ENCODE measurements around the gene COQ8B. TPM values are rescaled to one million over a fixed set of nuclear protein-coding genes. Genes with fewer than 3 reads are reported as not detected.

COQ8B gene
- total RNA-seq, 2 experiments from 2014 or later: 23.2 to 24.0 TPM

- no peaks in the 10 kb centered on the region for H3K27me3 Mint-ChIP-seq
- CTCF ChIA-PET: interaction anchor here (1.3 to 1.7 kb wide), 3 partner anchors 9 to 65 kb away, joined by 3 to 7 read pairs (median 5); no protein-coding TSS in a partner anchor
Measured at GRCh38 chr19:40742886-40743285, 26.2 kb upstream of the COQ8B start.

GRCh38 chr19:40742477-40742876 lies 25.8 kb upstream of the COQ8B start:
- CTCF ChIA-PET: interaction anchor here (1.7 kb wide), 1 partner anchor 9 kb away, joined by 7 read pairs; no protein-coding TSS in a partner anchor
- TF ChIP-seq CTCF (IDR thresholded peaks at IDR 0.05): no peak
- Mint-ChIP-seq H3K9me3 (no peaks in the 10 kb centered on the region), H3K4me1 (ENCODE audit: low read depth) (no peaks in the 10 kb centered on the region), H3K4me3 (no peak overlapping the region), H3K36me3 (ENCODE audit: low read depth) (peaks cover 2% of the 10 kb centered on the region), H3K27ac (no peak overlapping the region), H3K27me3 (no peaks in the 10 kb centered on the region)
- POLR2A ChIA-PET: no interaction called here
- no peak for ATAC-seq
- intact Hi-C loops (cut with micrococcal nuclease): no loop called here
- DNase-seq: no peak

More at GRCh38 chr19:40742886-40743285, 26.2 kb upstream of the COQ8B start:
- Mint-ChIP-seq H3K27ac (no peak overlapping the region), H3K36me3 (ENCODE audit: low read depth) (no peaks in the 10 kb centered on the region), H3K4me3 (no peak overlapping the region), H3K4me1 (ENCODE audit: low read depth) (no peaks in the 10 kb centered on the region), H3K9me3 (no peaks in the 10 kb centered on the region)
- DNase-seq (no peak), ATAC-seq (no peak)
- TF ChIP-seq CTCF (IDR thresholded peaks at IDR 0.05): no peak
- POLR2A ChIA-PET: interaction anchor here (0.6 kb wide), 1 partner anchor 1164 kb away, joined by 3 read pairs; no protein-coding TSS in a partner anchor
- intact Hi-C loops (cut with micrococcal nuclease): no loop called here

GRCh38 chr19:40741527-40742390 lies 25.1 kb upstream of the COQ8B start:
- no peaks in the 10 kb centered on the region for H3K9me3 Mint-ChIP-seq
- H3K4me1 Mint-ChIP-seq (ENCODE audit: low read depth): no peaks in the 10 kb centered on the region
- peaks cover 2% of the 10 kb centered on the region for H3K36me3 Mint-ChIP-seq (ENCODE audit: low read depth)
- no peak overlapping the region for H3K4me3 Mint-ChIP-seq
- ChIA-PET CTCF (interaction anchor here (0.9 to 1.7 kb wide), 2 partner anchors 8 to 79 kb away, joined by 3 to 7 read pairs; no protein-coding TSS in a partner anchor), POLR2A (interaction anchor here (0.6 to 2.1 kb wide), 2 partner anchors 19 to 55 kb away, joined by 3 to 4 read pairs; no protein-coding TSS in a partner anchor)
- H3K27ac Mint-ChIP-seq: no peak overlapping the region
- intact Hi-C loops (cut with micrococcal nuclease): no loop called here
- no peaks in the 10 kb centered on the region for H3K27me3 Mint-ChIP-seq
- DNase-seq (no peak), ATAC-seq (no peak)
- no peak for TF ChIP-seq CTCF (IDR thresholded peaks at IDR 0.05)

GRCh38 chr19:40740747-40741146 lies 24.1 kb upstream of the COQ8B start:
- CTCF ChIA-PET: interaction anchor here (0.7 kb wide), 1 partner anchor 79 kb away, joined by 3 read pairs; no protein-coding TSS in a partner anchor
- POLR2A ChIA-PET: interaction anchor here (0.6 to 2.1 kb wide), 2 partner anchors 18 to 54 kb away, joined by 3 to 4 read pairs; no protein-coding TSS in a partner anchor

More at GRCh38 chr19:40740747-40741146, 24.1 kb upstream of the COQ8B start:
- ATAC-seq (no peak), DNase-seq (no peak)
- Mint-ChIP-seq H3K36me3 (ENCODE audit: low read depth) (peaks cover 2% of the 10 kb centered on the region), H3K4me1 (ENCODE audit: low read depth) (no peaks in the 10 kb centered on the region), H3K27ac (no peak overlapping the region), H3K4me3 (no peak overlapping the region), H3K9me3 (no peaks in the 10 kb centered on the region), H3K27me3 (no peaks in the 10 kb centered on the region)
- TF ChIP-seq CTCF (IDR thresholded peaks at IDR 0.05): no peak
- intact Hi-C loops (cut with micrococcal nuclease): no loop called here
